A549 (cell line): ENCODE results near the gene LRRC73. TPM values are rescaled to one million over a fixed set of nuclear protein-coding genes. Genes with fewer than 3 reads are reported as not detected.
"Not testable (repeated sequence)": the region's sequence is repeated elsewhere in the genome, so short reads cannot be mapped to it uniquely, and the experiment has no call there.

Experiments
- ATAC-seq, 2 experiments: fragments of 200-7000 bp in 1 of 2; fragments of >200 bp in 1 of 2; cut with Nextera tagmentation in 1 of 2; cut with Tn5 transposase in 1 of 2; 3 replicates each; pipeline versions ENCODE4 v1.8.0 to v1.9.1; 2018 to 2020; ENCODE audit warnings: mild to moderate bottlenecking in 1 of 2, moderate library complexity in 1 of 2
- CTCF ChIA-PET: fragments of 300-600 bp; sonication (Branson Sonifier 250); formaldehyde crosslinking; extraction: SDS; loops from one replicate; lab custom pipeline; 2021; ENCODE audit warnings: antibody characterized with exemption, inconsistent platforms; lab: Yijun Ruan, JAX
- POLR2A ChIA-PET: fragments of 350-600 bp; formaldehyde crosslinking; extraction: SDS; loops from one replicate; lab custom pipeline; 2021; ENCODE audit warnings: antibody characterized with exemption, inconsistent platforms; lab: Yijun Ruan, JAX
- DNase-seq, 2 experiments: peaks; one replicate each; pipeline versions ENCODE4 v3.0.0 to v3.0.0-alpha.2; 2011 to 2016; ENCODE audit warnings: low read depth in 1 of 2, low spot score in 1 of 2
- FAIRE-seq: peaks from 2 replicates; lab custom pipeline; 2011; peaks lifted over from hg19 to GRCh38; lab: Jason Lieb, UNC
- H3K27ac ChIP-seq, 2 experiments: fragments of >200 bp; sonication (Bioruptor Twin); formaldehyde crosslinking; 3 replicates each; pipeline ENCODE4 v1.5.1; 2016 to 2017
- H3K4me1 ChIP-seq: fragments of >200 bp; sonication (Bioruptor Twin); formaldehyde crosslinking; 3 replicates; pipeline ENCODE4 v1.6.1; 2016
- H3K4me2 ChIP-seq: fragments of >200 bp; sonication (Bioruptor Twin); formaldehyde crosslinking; 3 replicates; pipeline ENCODE4 v1.6.1; 2016
- H3K4me3 ChIP-seq: fragments of >200 bp; sonication (Bioruptor Twin); formaldehyde crosslinking; 3 replicates; pipeline ENCODE4 v1.5.1; 2016
- H3K9me3 ChIP-seq: fragments of >200 bp; sonication (Bioruptor Twin); formaldehyde crosslinking; 3 replicates; pipeline ENCODE4 v1.6.1; 2016
- CBX2 ChIP-seq: fragments of 200-600 bp; sonication (generic); IDR thresholded peaks from 2 replicates; pipeline ENCODE4 v1.6.1; 2016; ENCODE audit warnings: low read depth, mild to moderate bottlenecking, borderline replicate concordance
- CHD4 ChIP-seq: fragments of 200-600 bp; sonication (generic); IDR thresholded peaks from 2 replicates; pipeline ENCODE4 v1.6.1; 2016; ENCODE audit warnings: antibody characterized with exemption, mild to moderate bottlenecking, borderline replicate concordance
- EP300 ChIP-seq, 2 experiments: fragments of >200 bp; sonication (Bioruptor Twin); formaldehyde crosslinking; IDR thresholded peaks; 2 replicates in 1 of 2; 3 replicates in 1 of 2; pipeline ENCODE4 v1.6.1; 2016 to 2017
- FOSL2 ChIP-seq, 2 experiments: fragments of 450-650 bp in 1 of 2; fragments of >200 bp in 1 of 2; sonication (Bioruptor Twin) in 1 of 2; formaldehyde crosslinking; IDR thresholded peaks; 2 replicates each; pipeline versions ENCODE4 v1.5.0 to v1.6.1; 2016 to 2020; ENCODE audit warnings: mild to moderate bottlenecking in 1 of 2, moderate library complexity in 1 of 2
- GATA3 ChIP-seq: IDR thresholded peaks from 2 replicates; pipeline ENCODE4 v1.6.1; 2012; ENCODE audit warnings: borderline replicate concordance
- HDAC2 ChIP-seq: fragments of 200-600 bp; sonication (generic); IDR thresholded peaks from 2 replicates; pipeline ENCODE4 v1.6.1; 2016
- HEYL ChIP-seq: fragments of 250-450 bp; sonication (Bioruptor Pico); IDR thresholded peaks from 2 replicates; pipeline ENCODE4 v1.8.0; 2021; ENCODE audit warnings: mild to moderate bottlenecking, moderate library complexity
- HOXA7 ChIP-seq: fragments of 250-450 bp; sonication (Bioruptor Pico); IDR thresholded peaks from 2 replicates; pipeline ENCODE4 v1.5.0; 2020; ENCODE audit warnings: mild to moderate bottlenecking, moderate library complexity
- HOXB13 ChIP-seq: fragments of 250-450 bp; sonication (Bioruptor Pico); IDR thresholded peaks from 2 replicates; pipeline ENCODE4 v1.5.0; 2020; ENCODE audit warnings: low read depth, mild to moderate bottlenecking, moderate library complexity
- JUN ChIP-seq, 2 experiments: fragments of >200 bp; sonication (Bioruptor Twin); formaldehyde crosslinking; IDR thresholded peaks; 2 replicates in 1 of 2; 3 replicates in 1 of 2; pipeline ENCODE4 v1.6.1; 2016 to 2017
- JUNB ChIP-seq: fragments of >200 bp; sonication (Bioruptor Twin); formaldehyde crosslinking; IDR thresholded peaks from 2 replicates; pipeline ENCODE4 v1.6.1; 2016
- KDM1A ChIP-seq: fragments of 200-600 bp; sonication (generic); IDR thresholded peaks from 2 replicates; pipeline ENCODE4 v1.6.1; 2016; ENCODE audit warnings: low read depth, mild to moderate bottlenecking
- MAZ ChIP-seq: fragments of 150-350 bp; IDR thresholded peaks from 2 replicates; pipeline ENCODE4 v1.6.1; 2014; ENCODE audit warnings: antibody characterized with exemption, low read depth, low read length, borderline replicate concordance
- MYC ChIP-seq: IDR thresholded peaks from 2 replicates; pipeline ENCODE4 v1.6.1; 2012; ENCODE audit warnings: mild to moderate bottlenecking, inconsistent platforms, low read length, improper control_type of control experiment, borderline replicate concordance
- RFX5 ChIP-seq: fragments of 450-650 bp; IDR thresholded peaks from 2 replicates; pipeline ENCODE4 v1.7.1; 2014; ENCODE audit warnings: antibody characterized with exemption, mild to moderate bottlenecking, moderate library complexity
- ZFP36 ChIP-seq: fragments of 450-650 bp; IDR thresholded peaks from 2 replicates; pipeline ENCODE4 v1.6.1; 2014; ENCODE audit warnings: borderline replicate concordance; ENCODE audit not compliant: partially characterized antibody
- ZNF302 ChIP-seq: fragments of 250-450 bp; sonication (Bioruptor Pico); IDR thresholded peaks from 2 replicates; pipeline ENCODE4 v1.9.0; 2021; ENCODE audit warnings: inconsistent platforms, mild to moderate bottlenecking, moderate library complexity
- ZSCAN20 ChIP-seq: fragments of 250-450 bp; sonication (Bioruptor Pico); IDR thresholded peaks from 2 replicates; pipeline ENCODE4 v1.8.0; 2022; ENCODE audit warnings: mild to moderate bottlenecking, moderate library complexity
- WGBS: methylation state at CpG from one replicate; pipeline ENCODE4 v1.1.6; 2017; ENCODE audit errors: missing lambda C conversion rate; 5-methylcytosine and 5-hydroxymethylcytosine counted together
- polyA plus RNA-seq, 4 experiments: library from polyadenylated mRNA; depleted of rRNA in 3 of 4; stranded (reverse); fragments of >200 nt; fragmentation: RNase III in 1 of 4; extraction: RNeasy Plus Mini Kit Qiagen cat#74134 plus additional on column Dnase treatment in 1 of 4; gene quantifications; 2 replicates in 3 of 4; 3 replicates in 1 of 4; pipeline ENCODE4 v1.2.3, GENCODE V29; 2011 to 2017
- TF ChIP-seq, protein P1 (sequence below): fragments of 250-450 bp; sonication (Bioruptor Pico); IDR thresholded peaks from 2 replicates; pipeline ENCODE4 v1.5.0; 2021; ENCODE audit warnings: mild to moderate bottlenecking, moderate library complexity, borderline replicate concordance

Gene LRRC73
- polyA plus RNA-seq, 2 of the 4 experiments (the other 2 are of a cell fraction), result 0.26 to 0.72 TPM

DNA sequence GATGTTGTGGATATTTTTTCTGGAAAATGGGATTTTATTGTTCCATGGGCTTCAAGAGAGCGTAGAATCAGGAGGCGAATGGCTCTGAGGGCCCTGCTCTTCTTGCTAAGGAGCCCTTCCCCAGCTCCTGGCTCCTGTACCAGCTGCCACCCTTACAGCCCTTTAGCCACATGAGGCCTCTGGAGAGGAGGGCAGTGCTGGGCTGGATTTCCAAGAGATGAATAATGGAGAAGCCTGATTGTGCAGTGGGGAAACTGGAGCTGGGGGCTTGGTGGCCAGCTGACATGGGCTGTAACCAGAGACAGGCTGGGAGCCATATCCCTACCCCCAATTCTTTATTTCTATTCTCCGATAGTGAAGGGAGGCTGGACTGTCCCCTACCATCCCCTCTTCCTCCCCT lies 9.2 kb downstream of the LRRC73 start:
- ATAC-seq, result no peak
- FAIRE-seq, result no peak
- Histone ChIP-seq H3K4me1 (peaks cover 7% of the 10 kb centered on the region), H3K4me3 (no peak overlapping the region), H3K9me3 (no peaks in the 10 kb centered on the region), H3K27ac (no peak overlapping the region), H3K4me2 (no peak overlapping the region)
- POLR2A ChIA-PET, result interaction anchor here (0.5 kb wide), 1 partner anchor 43 kb away, joined by 3 read pairs; no protein-coding TSS in a partner anchor
- no peak for TF ChIP-seq ZSCAN20 (CRISPR knock-in tag)
- no peak for TF ChIP-seq ZNF302
- no peak for TF ChIP-seq FOSL2 (IDR thresholded peaks at IDR 0.05)
- TF ChIP-seq FOSL2 (CRISPR knock-in tag; IDR thresholded peaks at IDR 0.05), result no peak
- TF ChIP-seq MYC, result no peak
- no peak for TF ChIP-seq JUNB
- TF ChIP-seq CBX2, result no peak
- no peak for TF ChIP-seq HOXB13 (CRISPR knock-in tag)
- no peak for TF ChIP-seq KDM1A
- TF ChIP-seq HDAC2, result no peak
- TF ChIP-seq JUN (IDR thresholded peaks at IDR 0.05), result no peak
- 95% methylated on average over 3 of the region's 3 CpGs for WGBS
- CTCF ChIA-PET, result interaction anchor here (0.5 to 1.8 kb wide), 7 partner anchors 13 to 314 kb away, joined by 3 to 5 read pairs (median 3); partner anchors contain the start of gene ABCC10
- DNase-seq, result no peak

DNA sequence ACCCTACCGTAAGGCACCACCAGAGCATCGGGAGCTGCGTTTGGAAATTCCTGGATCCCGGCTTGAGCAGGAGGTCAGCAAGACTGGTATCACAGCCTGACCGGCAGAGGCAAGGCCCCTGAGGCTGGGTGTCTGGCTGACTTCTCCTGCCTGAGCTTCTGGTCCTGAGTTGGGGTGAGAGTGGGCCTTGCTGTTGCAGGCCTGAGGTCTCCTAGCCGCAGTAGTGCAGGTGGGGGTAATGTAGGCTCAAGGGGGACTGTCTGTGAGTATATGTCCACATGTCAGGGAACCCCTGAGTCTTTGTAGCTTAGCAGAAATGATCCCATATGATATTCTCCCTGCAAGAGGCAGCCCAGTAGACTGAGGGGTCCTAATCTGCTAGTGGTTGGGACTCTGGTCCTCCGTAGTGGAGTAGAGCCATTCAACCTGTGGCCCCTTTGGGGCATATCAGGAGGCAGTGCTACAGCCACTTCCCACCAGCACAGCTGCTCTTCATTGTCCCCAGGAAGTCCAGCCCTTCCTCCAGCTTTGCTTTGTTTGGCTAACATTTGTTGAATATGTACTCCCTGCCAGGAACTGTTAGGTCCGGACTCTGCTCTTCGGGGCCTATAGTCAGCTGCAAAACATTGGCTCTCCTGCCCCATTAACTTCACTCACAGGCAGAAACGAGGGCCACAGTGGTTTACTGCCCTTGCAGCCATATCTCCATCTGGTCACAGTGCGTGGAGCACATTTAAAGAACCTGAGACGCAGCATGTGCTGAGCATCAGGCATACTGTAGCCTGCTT lies 10.9 kb downstream of the LRRC73 start:
- TF ChIP-seq HOXA7 (CRISPR knock-in tag), result no peak
- TF ChIP-seq GATA3, result no peak
- TF ChIP-seq ZFP36, result no peak
- TF ChIP-seq, protein P1, sequence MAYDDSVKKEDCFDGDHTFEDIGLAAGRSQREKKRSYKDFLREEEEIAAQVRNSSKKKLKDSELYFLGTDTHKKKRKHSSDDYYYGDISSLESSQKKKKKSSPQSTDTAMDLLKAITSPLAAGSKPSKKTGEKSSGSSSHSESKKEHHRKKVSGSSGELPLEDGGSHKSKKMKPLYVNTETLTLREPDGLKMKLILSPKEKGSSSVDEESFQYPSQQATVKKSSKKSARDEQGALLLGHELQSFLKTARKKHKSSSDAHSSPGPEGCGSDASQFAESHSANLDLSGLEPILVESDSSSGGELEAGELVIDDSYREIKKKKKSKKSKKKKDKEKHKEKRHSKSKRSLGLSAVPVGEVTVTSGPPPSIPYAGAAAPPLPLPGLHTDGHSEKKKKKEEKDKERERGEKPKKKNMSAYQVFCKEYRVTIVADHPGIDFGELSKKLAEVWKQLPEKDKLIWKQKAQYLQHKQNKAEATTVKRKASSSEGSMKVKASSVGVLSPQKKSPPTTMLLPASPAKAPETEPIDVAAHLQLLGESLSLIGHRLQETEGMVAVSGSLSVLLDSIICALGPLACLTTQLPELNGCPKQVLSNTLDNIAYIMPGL (CRISPR knock-in tag), result no peak
- no peak for TF ChIP-seq HOXB13 (CRISPR knock-in tag)
- no peak for TF ChIP-seq CHD4
- no peak for TF ChIP-seq EP300 (IDR thresholded peaks at IDR 0.05)
- no peak for TF ChIP-seq MYC
- no peak for TF ChIP-seq HEYL (CRISPR knock-in tag)
- no peak for TF ChIP-seq RFX5
- no peak for TF ChIP-seq ZNF302
- no peak for TF ChIP-seq MAZ
- TF ChIP-seq, all 56 proteins: peak for 0
- ChIA-PET CTCF (interaction anchor here (7.1 kb wide), 1 partner anchor 8 kb away, joined by 79 read pairs; the partner anchor contains the start of gene LRRC73), POLR2A (no interaction called here)
- peaks cover 16% of the 10 kb centered on the region for H3K4me1 ChIP-seq
- FAIRE-seq (no peak), DNase-seq (no peak), ATAC-seq (no peak)
- 90% methylated on average over 8 of the region's 12 CpGs for WGBS
- no peak overlapping the region for H3K4me3 ChIP-seq
- H3K9me3 ChIP-seq, result no peaks in the 10 kb centered on the region
- no peak overlapping the region for H3K4me2 ChIP-seq
- no peak overlapping the region for H3K27ac ChIP-seq

DNA sequence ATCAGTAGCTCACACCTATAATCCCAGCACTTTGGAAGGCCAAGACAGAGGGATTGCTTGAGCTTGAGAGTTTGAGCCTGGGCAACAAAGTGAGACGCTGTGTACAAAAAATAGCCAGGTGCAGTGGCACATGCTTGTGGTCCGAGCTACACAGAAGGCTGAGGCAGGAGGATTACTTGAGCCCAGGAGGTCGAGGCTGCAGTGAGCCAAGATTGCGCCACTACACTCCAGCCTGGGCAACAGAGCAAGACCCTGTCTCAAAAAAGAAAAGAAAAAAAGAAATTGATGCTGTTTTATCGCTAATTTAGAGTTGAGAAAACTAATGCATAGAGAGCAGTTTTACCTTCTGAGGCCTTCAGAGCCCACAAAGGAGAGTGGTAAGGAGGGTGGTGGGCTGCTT lies 11.9 kb downstream of the LRRC73 start:
- DNase-seq, FAIRE-seq, POLR2A ChIA-PET, H3K9me3 ChIP-seq, ATAC-seq, H3K4me3 ChIP-seq, H3K27ac ChIP-seq, H3K4me2 ChIP-seq: not testable (repeated sequence)
- WGBS, result 85% methylated on average over 5 of the region's 5 CpGs
- peaks cover 16% of the 10 kb centered on the region for H3K4me1 ChIP-seq
- CTCF ChIA-PET, result interaction anchor here (0.6 to 7.1 kb wide), 4 partner anchors 9 to 269 kb away, joined by 3 to 79 read pairs (median 34); partner anchors contain the start of genes DLK2 and LRRC73
